GM06990 (cell line): ENCODE data around the gene SNCB.

Experiments used
- DNase-seq: peaks from one replicate; pipeline ENCODE4 v3.0.0-alpha.2; 2011; ENCODE audit not compliant: insufficient read length; ENCODE audit errors: extremely low read depth
- H3K27me3 ChIP-seq: replicated peaks from 2 replicates; pipeline ENCODE4 v1.6.0; 2011; ENCODE audit warnings: low read length; ENCODE audit not compliant: control insufficient read depth, insufficient read depth
- H3K36me3 ChIP-seq: 2 replicates; pipeline ENCODE4 v1.5.1; 2011; ENCODE audit warnings: low read length; ENCODE audit not compliant: control insufficient read depth, insufficient read depth
- H3K4me3 ChIP-seq: replicated peaks from 2 replicates; pipeline ENCODE4 v1.5.1; 2011; ENCODE audit warnings: low read depth, mild to moderate bottlenecking, control low read depth, low read length
- TF ChIP-seq, protein P1 (sequence below): IDR thresholded peaks from 2 replicates; pipeline ENCODE4 v1.5.1; 2011; ENCODE audit warnings: low read length, control low read depth, mild to moderate bottlenecking, inconsistent platforms; ENCODE audit not compliant: insufficient read depth, poor library complexity, severe bottlenecking

Gene SNCB

DNA sequence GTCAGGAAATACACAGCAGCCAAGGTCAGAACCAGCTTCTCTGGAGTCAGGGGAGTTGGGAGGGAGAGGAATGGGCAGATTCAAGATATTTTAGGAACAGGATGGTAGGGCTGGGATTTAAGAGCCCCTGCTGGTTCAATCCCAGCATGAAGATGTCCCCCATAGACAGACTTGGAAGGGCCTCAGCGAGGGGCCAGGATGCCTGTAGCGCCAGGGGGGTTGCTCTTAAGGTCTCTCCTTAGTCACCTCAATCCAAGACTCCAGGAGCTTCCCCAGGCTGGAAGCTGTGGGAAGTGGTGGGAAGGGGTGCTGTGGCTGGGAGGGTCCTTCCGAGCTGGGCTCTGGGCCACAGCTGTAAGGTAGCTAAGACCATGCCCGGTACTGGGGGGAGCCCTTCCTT lies 8.9 kb upstream of the SNCB start:
- Histone ChIP-seq H3K4me3 (no peak overlapping the region), H3K27me3 (no peaks in the 10 kb centered on the region; the same call in none of the 2 replicates), H3K36me3 (no peaks in the 10 kb centered on the region)
- TF ChIP-seq, protein P1, sequence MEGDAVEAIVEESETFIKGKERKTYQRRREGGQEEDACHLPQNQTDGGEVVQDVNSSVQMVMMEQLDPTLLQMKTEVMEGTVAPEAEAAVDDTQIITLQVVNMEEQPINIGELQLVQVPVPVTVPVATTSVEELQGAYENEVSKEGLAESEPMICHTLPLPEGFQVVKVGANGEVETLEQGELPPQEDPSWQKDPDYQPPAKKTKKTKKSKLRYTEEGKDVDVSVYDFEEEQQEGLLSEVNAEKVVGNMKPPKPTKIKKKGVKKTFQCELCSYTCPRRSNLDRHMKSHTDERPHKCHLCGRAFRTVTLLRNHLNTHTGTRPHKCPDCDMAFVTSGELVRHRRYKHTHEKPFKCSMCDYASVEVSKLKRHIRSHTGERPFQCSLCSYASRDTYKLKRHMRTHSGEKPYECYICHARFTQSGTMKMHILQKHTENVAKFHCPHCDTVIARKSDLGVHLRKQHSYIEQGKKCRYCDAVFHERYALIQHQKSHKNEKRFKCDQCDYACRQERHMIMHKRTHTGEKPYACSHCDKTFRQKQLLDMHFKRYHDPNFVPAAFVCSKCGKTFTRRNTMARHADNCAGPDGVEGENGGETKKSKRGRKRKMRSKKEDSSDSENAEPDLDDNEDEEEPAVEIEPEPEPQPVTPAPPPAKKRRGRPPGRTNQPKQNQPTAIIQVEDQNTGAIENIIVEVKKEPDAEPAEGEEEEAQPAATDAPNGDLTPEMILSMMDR: no peak
- DNase-seq: no peak

DNA sequence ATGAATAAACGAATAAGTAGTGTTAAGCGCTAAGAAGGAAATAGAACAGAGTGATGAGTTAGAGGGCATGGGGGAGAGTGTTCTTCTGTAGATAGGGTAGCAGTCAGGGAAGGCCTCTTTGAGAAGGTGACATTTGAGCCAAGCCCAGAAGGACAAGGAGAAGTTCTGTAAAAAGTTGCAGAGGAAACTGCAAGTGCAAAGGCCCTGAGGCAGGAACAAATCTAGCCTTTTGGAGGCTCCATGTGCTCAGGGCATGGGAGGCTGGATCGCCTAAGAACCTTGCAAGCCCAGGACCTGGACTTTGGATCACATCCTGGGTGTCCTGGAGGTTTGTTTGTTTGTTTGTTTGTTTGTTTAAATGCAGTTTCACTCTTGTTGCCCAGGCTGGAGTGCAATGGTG lies 8.1 kb upstream of the SNCB start:
- H3K27me3 ChIP-seq: no peaks in the 10 kb centered on the region; the same call in none of the 2 replicates
- H3K4me3 ChIP-seq: no peak overlapping the region
- no peaks in the 10 kb centered on the region for H3K36me3 ChIP-seq
- TF ChIP-seq, protein P1: no peak
- no peak for DNase-seq

DNA sequence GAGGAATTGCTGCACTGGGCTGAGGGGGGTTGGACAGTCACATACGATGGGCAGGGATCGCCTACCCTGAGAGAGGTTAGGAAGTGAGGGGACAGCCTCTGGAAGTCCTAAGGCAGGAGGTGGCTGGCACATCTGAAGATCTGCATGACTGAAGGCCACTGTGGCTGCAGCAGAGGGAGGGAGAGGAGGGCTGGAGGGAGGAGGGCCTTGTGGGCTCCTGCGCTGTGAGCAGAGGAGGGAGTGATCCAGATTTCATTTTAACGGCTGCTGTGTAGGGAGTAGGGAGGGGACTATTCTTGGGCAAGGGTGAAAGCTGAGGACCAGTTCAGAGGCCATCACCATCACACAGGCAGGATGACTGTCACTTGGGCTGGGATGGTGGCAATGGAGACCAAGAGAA lies 7.2 kb upstream of the SNCB start:
- TF ChIP-seq, protein P1: no peak
- Histone ChIP-seq H3K27me3 (no peaks in the 10 kb centered on the region; the same call in none of the 2 replicates), H3K4me3 (no peak overlapping the region), H3K36me3 (no peaks in the 10 kb centered on the region)
- DNase-seq: no peak

DNA sequence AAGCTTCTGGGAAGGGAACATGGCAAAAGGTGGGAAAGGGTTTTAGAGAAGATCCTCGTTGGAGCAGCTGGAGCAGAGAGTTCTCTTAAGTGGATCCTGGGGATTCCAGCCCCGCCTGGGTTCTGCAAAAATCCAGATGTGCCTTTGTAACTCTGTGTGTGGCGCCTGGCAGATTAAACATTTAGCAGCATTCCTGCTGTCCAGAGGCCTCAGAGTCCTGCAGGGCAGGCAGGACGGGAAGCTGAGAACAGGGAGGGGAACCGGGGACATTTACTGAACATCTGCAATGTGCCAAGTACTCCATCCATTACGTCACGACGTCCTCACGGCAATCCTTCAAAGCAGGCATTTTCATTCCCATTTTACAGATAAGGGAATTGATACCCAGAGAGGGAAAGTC lies 6.1 kb upstream of the SNCB start:
- Histone ChIP-seq H3K4me3 (no peak overlapping the region), H3K27me3 (no peaks in the 10 kb centered on the region; the same call in none of the 2 replicates), H3K36me3 (no peaks in the 10 kb centered on the region)
- TF ChIP-seq, protein P1: no peak
- no peak for DNase-seq

DNA sequence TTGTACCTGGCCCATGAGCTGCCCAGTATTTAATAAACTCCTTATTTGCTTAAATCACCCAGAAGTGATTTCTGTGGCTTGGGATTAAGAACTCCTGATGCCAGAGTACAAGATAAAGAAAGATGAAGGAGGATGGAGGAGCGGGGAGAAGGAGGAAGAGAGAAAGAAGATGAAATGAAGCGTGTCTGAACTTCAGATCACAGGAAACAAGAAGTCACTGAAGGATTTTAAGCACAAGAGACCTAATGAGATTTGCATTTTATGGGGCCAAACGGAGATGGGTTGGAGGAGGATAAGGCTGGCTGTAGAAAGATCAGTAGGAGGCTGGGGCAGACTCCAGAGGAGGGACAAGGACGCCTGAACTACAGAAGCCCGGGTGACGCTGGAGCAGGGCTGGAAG lies 3.3 kb upstream of the SNCB start:
- no peak for DNase-seq
- H3K36me3 ChIP-seq: no peaks in the 10 kb centered on the region
- TF ChIP-seq, protein P1: no peak
- H3K4me3 ChIP-seq: no peak overlapping the region
- peaks cover 4% of the 10 kb centered on the region for H3K27me3 ChIP-seq

DNA sequence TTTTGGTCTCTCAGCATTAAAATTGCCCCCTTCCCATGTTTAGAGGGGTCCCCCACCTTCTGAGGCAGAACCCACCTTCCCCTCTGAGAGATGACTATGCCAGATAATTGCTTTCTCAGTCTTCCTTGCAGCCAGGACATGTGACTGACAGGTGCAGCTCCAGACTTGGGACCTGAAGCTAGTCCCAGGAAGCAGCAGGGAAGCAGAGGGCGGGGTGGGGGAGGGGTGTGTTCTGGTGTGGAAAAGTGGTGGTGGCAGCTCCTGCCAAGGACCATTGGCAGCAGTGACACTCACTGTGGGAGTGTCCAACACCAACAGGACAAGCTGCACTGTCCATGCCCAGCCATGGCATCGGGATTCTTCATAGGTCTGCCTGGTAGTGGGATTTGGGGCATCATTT lies 2.4 kb upstream of the SNCB start:
- TF ChIP-seq, protein P1: no peak
- Histone ChIP-seq H3K27me3 (peaks cover 4% of the 10 kb centered on the region), H3K4me3 (no peak overlapping the region), H3K36me3 (no peaks in the 10 kb centered on the region)
- DNase-seq: no peak
